ENCODE data around the gene ITGB2.
A peak's percentile ranks its signal among the peaks of the same experiment; 100 is the strongest.
"Not testable (repeated sequence)": the region's sequence is repeated elsewhere in the genome, so short reads cannot be mapped to it uniquely, and the experiment has no call there.

The ITGB2 gene

DNA sequence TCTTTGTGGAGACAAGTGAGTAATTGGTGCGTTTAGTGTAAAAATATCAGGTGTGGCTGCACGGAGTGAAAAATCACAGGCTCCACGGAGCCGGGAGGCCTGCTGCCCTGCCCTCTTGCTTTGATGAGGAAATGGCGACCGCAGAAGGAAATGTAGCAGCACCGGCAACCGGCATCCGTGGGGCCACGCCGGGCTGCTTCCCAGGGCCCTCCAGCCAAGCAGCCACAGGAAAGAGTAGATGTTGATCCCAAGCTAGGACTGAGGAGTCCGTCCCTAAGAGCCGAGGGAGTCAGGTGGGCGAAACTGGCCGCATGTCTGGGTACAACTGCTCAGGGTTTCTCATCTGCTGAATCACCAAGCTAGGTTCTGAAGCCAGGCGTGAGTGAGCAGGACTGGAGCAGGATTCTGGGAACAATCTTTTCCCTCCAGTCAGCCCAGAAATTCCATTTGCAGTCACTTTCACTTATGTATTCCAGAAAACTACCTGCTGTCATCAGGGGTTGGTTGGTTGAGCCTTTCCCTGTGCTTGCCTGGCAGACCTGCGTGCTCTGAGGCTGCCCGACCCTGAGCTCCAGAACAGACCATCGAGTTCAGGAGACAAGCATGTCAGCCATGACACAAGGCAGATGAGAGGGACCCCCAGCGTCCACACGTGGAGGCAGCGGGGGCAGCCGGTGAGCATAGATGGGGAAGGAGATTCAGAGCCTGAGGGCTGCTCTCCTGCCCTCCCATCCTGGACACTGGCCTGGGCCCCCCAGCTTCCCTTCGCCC lies 5.8 kb upstream of the ITGB2 start:
- peak; percentile 66 for DNase-seq

- no peak for DNase-seq
These were observed 4.7 kb upstream of the ITGB2 start for GRCh38 chr21:44925378-44925755.

DNA sequence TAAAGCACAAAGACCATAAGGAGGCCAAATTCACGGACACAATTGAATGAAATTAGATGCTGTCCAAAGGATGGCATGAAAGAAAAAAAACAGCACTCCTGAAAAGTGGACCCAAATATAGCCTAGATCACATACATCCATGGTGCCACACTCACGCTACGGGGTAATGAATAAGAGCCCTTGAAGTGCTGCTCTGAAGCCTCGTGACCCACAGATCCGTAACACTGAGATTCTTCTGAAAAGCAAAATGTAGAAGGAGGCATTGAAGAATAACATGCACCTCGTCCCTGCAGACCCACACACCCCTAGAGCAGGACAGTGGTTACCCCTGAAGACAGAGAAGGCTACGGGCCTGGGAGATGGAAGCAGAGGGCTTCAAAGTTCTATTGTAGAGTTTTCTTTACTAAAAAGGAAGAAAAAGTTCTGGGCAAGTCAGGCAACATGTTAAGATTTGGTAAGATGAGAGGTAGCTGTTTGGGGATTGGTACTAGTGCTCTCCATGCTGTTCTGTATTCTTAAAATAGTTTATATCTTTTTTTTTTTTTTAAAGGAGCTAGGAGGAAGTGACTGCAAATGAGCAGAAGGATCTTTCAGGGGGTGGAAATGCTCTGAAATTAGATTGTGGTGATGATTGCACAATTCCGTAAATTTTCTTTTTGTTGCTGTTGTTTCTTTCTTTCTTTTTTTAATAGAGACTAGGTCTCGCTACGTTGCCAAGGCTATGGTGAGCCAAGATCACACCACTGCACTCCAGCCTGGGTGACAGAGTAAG lies 4.1 kb upstream of the ITGB2 start:
- DNase-seq, result no peak

DNA sequence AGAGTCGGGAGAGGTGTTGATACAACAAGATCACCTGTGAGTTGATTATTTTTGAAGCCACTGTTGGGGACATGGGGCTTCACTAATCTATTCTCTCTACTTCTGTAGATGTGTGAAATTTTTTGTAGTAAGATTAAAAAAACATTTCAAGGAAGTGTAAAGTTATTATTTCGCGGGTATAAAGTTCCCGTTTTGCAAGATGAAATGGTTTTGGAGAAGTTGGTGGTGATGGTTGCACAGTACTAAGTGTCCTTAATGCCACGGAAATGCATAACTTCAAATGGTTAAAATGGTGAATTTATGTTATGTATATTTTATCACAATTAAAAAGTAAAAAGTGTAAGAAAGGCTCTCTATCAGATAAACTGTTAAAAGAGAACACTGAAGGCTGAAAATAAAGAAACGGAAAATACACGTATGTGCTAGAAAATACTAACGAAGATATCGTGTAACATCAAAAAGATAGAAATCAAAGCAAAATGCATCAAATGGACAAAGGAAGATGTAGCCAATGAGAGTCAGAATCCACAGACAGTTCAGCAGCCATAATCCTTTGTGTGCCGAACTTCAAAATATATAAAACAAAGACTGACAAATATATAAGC lies 2.9 kb upstream of the ITGB2 start:
- DNase-seq, result no peak

DNA sequence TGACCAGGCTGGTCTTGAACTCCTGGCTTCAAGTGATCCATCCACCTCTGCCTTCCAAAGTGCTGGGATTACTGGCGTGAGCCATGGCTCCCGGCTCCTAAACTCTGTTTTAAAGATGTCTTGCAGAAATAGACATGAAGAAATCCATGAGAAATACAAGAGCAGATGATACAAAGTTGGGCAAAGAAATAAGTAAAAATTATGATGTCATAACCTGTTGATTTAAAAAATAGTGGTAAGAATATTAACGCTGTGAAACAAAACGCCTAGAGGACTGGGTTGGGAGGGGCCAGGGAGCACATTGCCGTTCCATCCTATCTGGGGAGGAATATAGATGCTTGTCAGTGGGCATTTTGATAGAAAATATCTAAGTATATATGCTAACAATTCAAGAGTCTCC lies 1.2 kb upstream of the ITGB2 start:
- DNase-seq, result no peak

DNA sequence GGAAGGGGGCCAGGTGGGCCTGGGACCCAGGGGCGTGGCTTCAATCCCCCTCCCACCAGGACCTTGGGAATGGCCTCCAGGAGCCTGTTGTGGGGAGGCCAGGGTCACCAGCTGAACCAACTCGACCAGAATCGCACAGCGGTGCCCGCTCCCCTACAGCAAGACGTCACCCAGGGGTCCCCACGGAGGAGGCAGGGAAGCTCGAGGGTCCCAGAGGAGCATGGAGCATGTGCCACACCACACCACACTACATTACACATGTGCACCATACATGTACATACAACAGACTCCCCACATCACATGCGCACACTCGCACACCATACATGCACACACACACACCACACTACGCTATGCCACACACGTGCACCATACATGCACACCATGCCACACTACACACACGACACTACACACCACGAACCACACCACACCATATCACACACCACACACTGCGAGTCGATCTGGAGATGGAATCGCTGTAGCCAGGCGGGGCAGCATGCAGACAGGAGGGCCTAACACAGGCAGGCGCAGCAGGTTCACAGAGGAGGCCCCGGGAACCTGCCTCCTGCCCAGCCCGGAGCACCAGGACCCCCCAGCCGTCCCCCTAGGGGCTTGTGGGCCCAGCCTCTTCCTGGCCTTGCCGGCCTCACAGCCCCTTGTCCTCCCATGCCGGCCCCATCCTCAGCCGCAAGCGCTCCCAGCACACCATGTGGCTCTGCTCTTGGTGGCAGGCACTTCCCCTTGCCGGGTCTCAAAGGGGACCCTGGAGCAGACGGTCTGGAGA lies 596 bp downstream of the ITGB2 start:
- peak; percentile 33 for DNase-seq

DNA sequence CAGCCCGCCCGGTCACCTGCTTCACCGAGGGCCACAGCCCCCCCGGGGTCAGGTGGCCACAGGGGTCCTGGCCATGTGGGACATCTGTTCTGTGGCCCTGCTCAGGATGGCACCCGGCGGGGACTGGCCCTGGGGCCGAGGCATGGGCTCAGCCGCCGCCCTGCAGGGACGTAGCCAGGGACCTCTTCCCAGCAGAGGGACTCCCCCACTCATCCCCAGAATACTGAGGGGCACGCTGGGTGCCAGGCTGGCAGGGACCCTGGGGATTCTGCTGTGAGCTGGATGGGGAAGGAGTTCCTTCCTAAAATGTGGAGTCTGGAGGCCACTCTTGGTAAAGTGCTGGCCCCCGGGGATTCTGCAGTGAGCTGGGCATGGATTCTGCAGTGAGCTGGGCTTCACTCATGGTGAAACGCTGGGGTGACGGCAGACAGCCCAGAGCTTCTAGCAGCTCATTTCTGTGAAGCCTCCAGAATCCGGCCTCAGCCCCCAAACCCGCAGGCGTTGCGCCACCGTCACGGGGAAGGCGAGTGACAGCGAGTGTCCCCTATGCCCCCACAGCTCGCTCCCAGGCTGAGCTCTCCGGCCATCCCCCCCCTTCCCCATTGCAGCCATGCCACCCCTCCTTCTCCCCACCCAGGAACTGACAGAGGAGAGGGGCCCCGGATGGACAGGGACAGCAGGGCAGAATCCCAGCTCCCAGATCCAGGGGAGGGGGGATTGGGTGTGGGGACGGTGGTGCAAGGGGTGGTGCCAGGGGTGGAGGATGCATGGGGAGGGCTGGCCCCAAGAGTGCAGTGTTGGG lies 1.4 kb downstream of the ITGB2 start:
- peak; percentile 35 for DNase-seq

DNA sequence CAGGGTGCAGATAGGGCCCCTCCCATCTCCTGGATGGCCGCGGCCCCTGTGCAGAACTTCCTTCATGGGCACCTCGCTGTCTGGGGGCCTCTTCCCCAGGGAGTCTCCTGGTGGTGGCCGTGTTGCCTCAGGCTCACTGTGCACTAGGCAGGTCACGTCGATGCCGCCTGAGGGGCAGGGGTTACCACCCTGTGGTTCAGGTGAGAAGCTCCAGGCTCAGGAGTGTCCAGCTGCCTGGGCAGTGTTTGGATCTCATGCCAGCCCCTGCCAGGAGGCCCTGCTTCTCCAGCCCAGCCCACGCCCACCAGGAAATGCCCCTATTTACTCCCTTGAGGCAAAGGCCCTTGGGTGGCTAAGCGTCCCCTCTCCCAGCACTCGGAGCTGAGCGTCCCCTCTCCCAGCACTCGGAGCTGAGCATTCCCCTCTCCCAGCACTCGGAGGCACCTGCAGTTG lies 2.1 kb downstream of the ITGB2 start:
- no peak for DNase-seq

- no peak for DNase-seq
These were observed 2.6 kb downstream of the ITGB2 start for GRCh38 chr21:44918107-44918470.

GRCh38 chr21:44917446-44918106 lies 3.1 kb downstream of the ITGB2 start:
- no peak for DNase-seq

GRCh38 chr21:44916965-44917364 lies 3.7 kb downstream of the ITGB2 start:
- no peak for DNase-seq

DNA sequence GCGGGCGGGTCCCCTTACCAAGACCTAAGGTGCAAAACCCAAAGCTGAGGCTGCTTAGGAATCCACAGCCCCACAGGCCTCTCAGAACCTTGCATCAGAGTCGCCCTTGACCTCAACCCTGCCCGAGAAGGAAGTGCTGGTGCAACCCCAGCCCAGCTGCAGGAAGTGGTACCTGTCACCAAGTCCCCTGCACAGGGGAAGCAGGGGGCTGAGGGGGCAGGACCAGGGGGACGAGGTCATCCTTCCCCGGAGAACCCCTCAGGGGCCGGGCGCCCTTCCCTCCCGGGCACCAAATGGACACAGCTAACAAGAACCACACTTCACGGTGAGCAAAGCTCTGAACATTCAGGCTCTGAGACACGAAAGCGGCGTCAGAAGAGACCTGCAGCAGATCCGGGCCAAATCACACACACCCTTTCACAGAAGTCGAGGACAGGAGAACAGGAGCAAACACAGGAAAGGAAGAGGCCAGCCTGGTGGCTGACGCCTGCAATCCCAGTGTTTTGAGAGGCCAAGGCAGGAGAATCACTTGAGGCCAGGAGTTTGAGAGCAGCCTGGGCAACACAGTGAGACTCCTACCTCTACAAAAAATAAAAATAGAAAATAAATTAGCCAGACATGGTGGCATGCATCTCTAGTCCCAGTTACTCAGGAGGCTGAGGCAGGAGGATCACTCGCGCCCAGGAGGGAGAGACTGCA lies 6.4 kb downstream of the ITGB2 start:
- DNase-seq, result peak; percentile 57

GRCh38 chr21:44913425-44914175 lies 7.1 kb downstream of the ITGB2 start:
- no peak for DNase-seq

DNA sequence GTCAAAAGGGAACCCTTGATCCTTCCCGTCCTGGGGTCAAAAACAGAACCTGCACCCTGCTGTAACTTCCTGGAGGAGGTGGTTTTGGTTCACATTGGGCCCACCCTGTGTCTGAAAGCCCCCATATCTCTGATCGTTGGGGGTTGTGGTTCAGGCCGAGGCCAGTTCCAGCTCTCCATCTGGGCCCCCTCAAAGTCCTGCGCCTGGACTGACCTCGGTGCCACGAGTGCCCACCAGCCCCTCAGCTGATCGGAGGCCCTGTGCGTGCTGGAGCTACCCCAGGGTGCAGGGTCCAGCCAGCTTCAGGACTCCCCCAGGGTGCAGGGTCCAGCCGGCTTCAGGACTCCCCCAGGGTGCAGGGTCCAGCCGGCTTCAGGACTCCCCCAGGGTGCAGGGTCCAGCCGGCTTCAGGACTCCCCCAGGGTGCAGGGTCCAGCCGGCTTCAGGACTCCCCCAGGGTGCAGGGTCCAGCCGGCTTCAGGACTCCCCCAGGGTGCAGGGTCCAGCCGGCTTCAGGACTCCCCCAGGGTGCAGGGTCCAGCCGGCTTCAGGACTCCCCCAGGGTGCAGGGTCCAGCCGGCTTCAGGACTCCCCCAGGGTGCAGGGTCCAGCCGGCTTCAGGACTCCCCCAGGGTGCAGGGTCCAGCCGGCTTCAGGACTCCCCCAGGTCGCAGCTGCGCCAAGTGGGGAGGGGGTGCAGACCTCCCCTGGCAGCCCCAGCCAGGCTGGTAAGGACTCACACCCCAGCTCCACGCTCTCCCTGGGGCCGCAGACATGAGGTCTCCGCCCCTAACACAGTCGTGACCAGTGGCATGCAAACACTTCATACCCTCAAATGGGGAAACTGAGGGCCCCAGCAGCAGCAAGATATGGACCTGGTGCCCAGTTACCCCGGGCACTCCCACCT lies 7.9 kb downstream of the ITGB2 start:
- DNase-seq, result not testable (repeated sequence)

DNA sequence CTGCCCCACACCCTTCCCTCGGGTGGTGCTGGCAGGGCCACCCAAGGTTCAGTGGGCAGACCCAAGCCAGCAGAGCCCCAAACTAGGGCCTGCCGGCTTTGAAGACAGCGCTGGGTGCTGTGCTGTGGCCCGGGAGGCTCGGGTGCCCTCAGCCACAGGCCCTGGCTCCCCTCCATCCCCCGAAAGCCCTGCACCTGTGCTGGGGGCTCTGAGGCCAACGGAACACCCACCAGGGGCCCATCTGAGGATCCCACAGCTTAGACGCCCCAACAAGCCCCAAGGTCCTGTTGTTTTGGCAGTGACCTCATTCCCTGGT lies 8.6 kb downstream of the ITGB2 start:
- no peak for DNase-seq

DNA sequence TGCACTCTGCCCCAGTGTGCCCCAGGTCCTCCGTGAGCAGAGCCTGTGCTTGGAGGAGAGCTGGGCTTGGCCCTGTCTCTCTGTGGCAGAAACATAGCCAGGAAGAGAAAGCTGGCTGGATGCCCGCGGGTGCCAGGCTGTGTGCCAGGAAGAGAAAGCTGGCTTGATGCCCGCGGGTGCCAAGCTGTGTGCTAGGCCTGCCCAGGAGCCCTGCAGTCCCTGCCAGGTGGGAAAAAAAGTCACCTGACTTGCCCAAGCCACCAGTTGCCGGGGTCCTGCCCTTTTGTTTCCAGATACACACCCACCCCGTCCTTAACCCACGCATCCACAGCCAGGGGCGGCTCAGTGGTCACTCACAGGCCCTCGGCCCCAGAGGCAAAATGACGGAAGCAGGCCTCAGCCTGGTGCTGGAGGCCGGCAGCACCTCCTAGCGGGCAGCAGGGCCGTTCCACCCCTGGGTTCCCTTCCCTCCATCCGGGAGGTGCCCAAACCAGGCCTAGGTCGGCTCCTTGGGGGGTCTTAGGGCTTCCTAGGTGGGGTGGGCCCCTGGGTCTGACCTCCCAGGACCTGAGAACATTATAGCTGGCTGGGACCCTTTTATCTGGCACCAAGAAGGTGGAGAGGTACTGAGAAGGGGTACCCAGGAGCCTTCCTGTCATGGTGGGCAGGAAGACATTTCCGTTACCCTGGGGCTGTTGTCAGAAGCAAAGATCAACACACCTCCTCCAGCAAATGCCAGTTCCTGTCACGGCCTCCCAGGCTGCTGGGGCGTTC lies 9.1 kb downstream of the ITGB2 start:
- DNase-seq, result peak; percentile 70

- DNase-seq, result no peak
These were observed 9.7 kb downstream of the ITGB2 start for GRCh38 chr21:44911068-44911383.

- no peak for DNase-seq
These were observed 10.3 kb downstream of the ITGB2 start for GRCh38 chr21:44910229-44911067.

All from activated T-cell treated with anti-CD3 and anti-CD28 coated beads, Interleukin-2, amount 50 U/mL, for 1 hour (primary cell).